PFSK-1 (cell line): ENCODE results near the gene PBX4.

Source experiments
- FOXP2 ChIP-seq: optimal IDR thresholded peaks from 2 replicates; pipeline ENCODE3; 2011; ENCODE audit warnings: borderline replicate concordance, control low read depth, inconsistent platforms; ENCODE audit not compliant: insufficient read depth; ENCODE audit errors: extremely low read length, extremely low read depth
- POLR2AphosphoS5 ChIP-seq: IDR thresholded peaks from 2 replicates; pipeline ENCODE4 v1.6.1; 2012; ENCODE audit warnings: low read depth, mild to moderate bottlenecking, control low read depth, low read length, moderate library complexity
- REST ChIP-seq, 2 experiments: IDR thresholded peaks; 2 replicates each; pipeline versions ENCODE4 v1.6.1 to v1.8.0; 2011 to 2012; ENCODE audit warnings: low read depth in 2 of 2, low read length in 2 of 2, control low read depth in 1 of 2, inconsistent platforms in 1 of 2, mild to moderate bottlenecking in 1 of 2, moderate library complexity in 1 of 2; ENCODE audit not compliant: insufficient read depth in 1 of 2
- SIN3A ChIP-seq: IDR thresholded peaks from 2 replicates; pipeline ENCODE4 v1.6.1; 2012; ENCODE audit warnings: mild to moderate bottlenecking, low read length, moderate library complexity, borderline replicate concordance; ENCODE audit not compliant: insufficient read depth
- TAF1 ChIP-seq: IDR thresholded peaks from 2 replicates; pipeline ENCODE4 v1.6.1; 2012; ENCODE audit warnings: low read length, control low read depth, borderline replicate concordance; ENCODE audit not compliant: insufficient read depth

- TF ChIP-seq POLR2AphosphoS5, result no peak
- TF ChIP-seq SIN3A, result no peak
- TF ChIP-seq TAF1, result no peak
- TF ChIP-seq REST (IDR thresholded peaks at IDR 0.05; ENCODE audit: insufficient read depth in 1 of 2, low read depth in 2 of 2, low read length in 2 of 2), result no peak
- TF ChIP-seq FOXP2, result no peak
Observed at GRCh38 chr19:19543101-19543500, 75.4 kb downstream of the PBX4 start.
